ENCODE data around the gene DOCK1. TPM values are rescaled to one million over a fixed set of nuclear protein-coding genes. Genes with fewer than 3 reads are reported as not detected.

DOCK1 gene
- total RNA-seq, 6 experiments from 2014 or later = 50.6 to 59.9 (median 54.7) TPM

- Mint-ChIP-seq H3K9me3 (no peaks in the 10 kb centered on the region), H3K36me3 (ENCODE audit: low read depth) (peaks cover 28% of the 10 kb centered on the region), H3K4me3 (no peak overlapping the region), H3K4me1 (ENCODE audit: low read depth) (peaks cover 9% of the 10 kb centered on the region), H3K27me3 (ENCODE audit: insufficient read depth) (no peaks in the 10 kb centered on the region), H3K27ac (no peak overlapping the region)
- no peak for DNase-seq
- TF ChIP-seq CTCF (IDR thresholded peaks at IDR 0.05) = no peak
Observed at GRCh38 chr10:127013211-127013656, 108.0 kb downstream of the DOCK1 start.

GRCh38 chr10:127013691-127014473 lies 108.7 kb downstream of the DOCK1 start:
- Mint-ChIP-seq H3K27me3 (ENCODE audit: insufficient read depth) (no peaks in the 10 kb centered on the region), H3K4me1 (ENCODE audit: low read depth) (peaks cover 9% of the 10 kb centered on the region), H3K9me3 (no peaks in the 10 kb centered on the region), H3K36me3 (ENCODE audit: low read depth) (peaks cover 28% of the 10 kb centered on the region), H3K27ac (no peak overlapping the region), H3K4me3 (no peak overlapping the region)
- no peak for TF ChIP-seq CTCF (IDR thresholded peaks at IDR 0.05)
- DNase-seq = no peak

GRCh38 chr10:127014671-127015070 lies 109.4 kb downstream of the DOCK1 start:
- Mint-ChIP-seq H3K27ac (no peak overlapping the region), H3K9me3 (no peaks in the 10 kb centered on the region), H3K4me3 (no peak overlapping the region), H3K36me3 (ENCODE audit: low read depth) (peaks cover 22% of the 10 kb centered on the region), H3K27me3 (ENCODE audit: insufficient read depth) (no peaks in the 10 kb centered on the region), H3K4me1 (ENCODE audit: low read depth) (peaks cover 9% of the 10 kb centered on the region)
- TF ChIP-seq CTCF (IDR thresholded peaks at IDR 0.05) = no peak
- DNase-seq = no peak

GRCh38 chr10:127015373-127015772 lies 110.1 kb downstream of the DOCK1 start:
- DNase-seq = no peak
- Mint-ChIP-seq H3K27ac (no peak overlapping the region), H3K9me3 (no peaks in the 10 kb centered on the region), H3K27me3 (ENCODE audit: insufficient read depth) (no peaks in the 10 kb centered on the region), H3K4me1 (ENCODE audit: low read depth) (peaks cover 9% of the 10 kb centered on the region), H3K4me3 (no peak overlapping the region), H3K36me3 (ENCODE audit: low read depth) (peaks cover 22% of the 10 kb centered on the region)
- TF ChIP-seq CTCF (IDR thresholded peaks at IDR 0.05) = no peak

GRCh38 chr10:127016331-127016730 lies 111.1 kb downstream of the DOCK1 start:
- peaks cover 9% of the 10 kb centered on the region for H3K4me1 Mint-ChIP-seq (ENCODE audit: low read depth)
- no peak overlapping the region for H3K27ac Mint-ChIP-seq
- no peak for TF ChIP-seq CTCF (IDR thresholded peaks at IDR 0.05)
- H3K4me3 Mint-ChIP-seq = no peak overlapping the region
- H3K9me3 Mint-ChIP-seq = no peaks in the 10 kb centered on the region
- no peak for DNase-seq
- no peaks in the 10 kb centered on the region for H3K27me3 Mint-ChIP-seq (ENCODE audit: insufficient read depth)
- H3K36me3 Mint-ChIP-seq (ENCODE audit: low read depth) = peaks cover 16% of the 10 kb centered on the region

Measured in HFFc6 (cell line).